SJCRH30 (cell line): ENCODE measurements around the gene LCLAT1. TPM values are rescaled to one million over a fixed set of nuclear protein-coding genes. Genes with fewer than 3 reads are reported as not detected.

Experiments
- DNase-seq, 2 experiments: peaks; one replicate each; pipeline ENCODE4 v3.0.0-alpha.2; 2015 to 2020
- H3K27ac ChIP-seq: fragments of 250-450 bp; sonication (Bioruptor Pico); 2 replicates; pipeline ENCODE4 v1.5.1; 2020; ENCODE audit warnings: mild to moderate bottlenecking, moderate library complexity
- H3K27me3 ChIP-seq: fragments of 250-450 bp; sonication (Bioruptor Pico); 2 replicates; pipeline ENCODE4 v1.5.1; 2020; ENCODE audit warnings: mild to moderate bottlenecking, moderate library complexity
- H3K36me3 ChIP-seq: fragments of 250-450 bp; sonication (Bioruptor Pico); 2 replicates; pipeline ENCODE4 v1.5.1; 2020; ENCODE audit warnings: mild to moderate bottlenecking, moderate library complexity
- H3K4me1 ChIP-seq: fragments of 250-450 bp; sonication (Bioruptor Pico); 2 replicates; pipeline ENCODE4 v1.5.1; 2020; ENCODE audit warnings: mild to moderate bottlenecking, moderate library complexity
- H3K4me3 ChIP-seq: fragments of 250-450 bp; sonication (Bioruptor Pico); 2 replicates; pipeline ENCODE4 v1.5.1; 2020; ENCODE audit warnings: mild to moderate bottlenecking, moderate library complexity
- H3K9me3 ChIP-seq: fragments of 250-450 bp; sonication (Bioruptor Pico); replicated peaks from 2 replicates; pipeline ENCODE4 v1.5.1; 2020; ENCODE audit warnings: mild to moderate bottlenecking, moderate library complexity
- total RNA-seq: library from RNA; depleted of rRNA; stranded (reverse); fragments of >200 nt; shearing (Covaris generic); gene quantifications from 2 replicates; pipeline ENCODE4 v1.2.3, GENCODE V29; 2014

LCLAT1 gene
- total RNA-seq, 1 experiment from 2014 or later, result 35.9 TPM

DNA sequence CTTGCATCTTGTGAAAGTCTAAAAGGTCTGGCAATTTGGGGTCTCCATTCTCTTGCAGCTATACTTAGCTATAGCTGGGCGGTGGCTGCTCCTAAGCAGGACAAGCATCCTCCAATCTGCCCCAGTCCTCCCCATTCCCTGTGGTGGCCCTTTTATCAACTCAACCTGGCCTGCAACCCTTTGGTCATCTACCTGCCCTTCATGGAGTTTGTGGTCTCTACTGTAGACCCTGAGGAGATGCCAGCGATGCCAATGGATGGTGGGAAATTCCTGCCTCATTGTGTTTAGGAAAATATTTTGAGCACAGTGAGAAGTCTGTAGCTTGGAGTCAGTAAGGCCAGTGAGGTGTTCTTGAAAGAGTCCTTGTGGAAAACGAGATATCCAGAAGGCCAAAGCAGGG is 216.8 kb downstream of the LCLAT1 start:
- H3K4me1 ChIP-seq, result peaks cover 25% of the 10 kb centered on the region
- H3K36me3 ChIP-seq, result no peaks in the 10 kb centered on the region
- no peaks in the 10 kb centered on the region for H3K27me3 ChIP-seq
- no peak overlapping the region for H3K4me3 ChIP-seq
- H3K9me3 ChIP-seq, result no peaks in the 10 kb centered on the region
- no peak for DNase-seq
- no peak overlapping the region for H3K27ac ChIP-seq

- Histone ChIP-seq H3K4me3 (0 out of 2 replicates have a peak overlapping the region, but pooled peaks have one; percentile 11), H3K9me3 (no peaks in the 10 kb centered on the region), H3K27ac (peak overlapping the region; percentile 86), H3K4me1 (peaks cover 25% of the 10 kb centered on the region), H3K27me3 (no peaks in the 10 kb centered on the region), H3K36me3 (no peaks in the 10 kb centered on the region)
- DNase-seq, result peak; percentile 86 to 88
These were observed 217.8 kb downstream of the LCLAT1 start for GRCh38 chr2:30664761-30665358.

- Histone ChIP-seq H3K4me1 (peaks cover 25% of the 10 kb centered on the region), H3K4me3 (no peak overlapping the region), H3K27ac (peak overlapping the region; percentile 86), H3K36me3 (no peaks in the 10 kb centered on the region), H3K9me3 (peaks cover 5% of the 10 kb centered on the region), H3K27me3 (no peaks in the 10 kb centered on the region)
- no peak for DNase-seq
These were observed 218.8 kb downstream of the LCLAT1 start for GRCh38 chr2:30665761-30666265.

- Histone ChIP-seq H3K36me3 (no peaks in the 10 kb centered on the region), H3K4me1 (peaks cover 25% of the 10 kb centered on the region), H3K4me3 (no peak overlapping the region), H3K27me3 (no peaks in the 10 kb centered on the region), H3K9me3 (peaks cover 5% of the 10 kb centered on the region), H3K27ac (peak overlapping the region; percentile 86; the same call in 1 of the 2 replicates)
- peak in 1 of 2 experiments; percentile 46 for DNase-seq
These were observed 219.3 kb downstream of the LCLAT1 start for GRCh38 chr2:30666266-30666874.

- H3K4me3 ChIP-seq, result no peak overlapping the region
- no peaks in the 10 kb centered on the region for H3K27me3 ChIP-seq
- peaks cover 8% of the 10 kb centered on the region for H3K9me3 ChIP-seq
- no peaks in the 10 kb centered on the region for H3K36me3 ChIP-seq
- no peak overlapping the region for H3K27ac ChIP-seq
- DNase-seq, result peak in 1 of 2 experiments; percentile 12
- peaks cover 13% of the 10 kb centered on the region for H3K4me1 ChIP-seq
These were observed 223.4 kb downstream of the LCLAT1 start for GRCh38 chr2:30670453-30670852.

- Histone ChIP-seq H3K9me3 (peaks cover 8% of the 10 kb centered on the region), H3K4me1 (no peaks in the 10 kb centered on the region), H3K4me3 (no peak overlapping the region), H3K27ac (no peak overlapping the region), H3K36me3 (no peaks in the 10 kb centered on the region), H3K27me3 (no peaks in the 10 kb centered on the region)
- no peak for DNase-seq
These were observed 226.1 kb downstream of the LCLAT1 start for GRCh38 chr2:30673127-30673526.

- no peaks in the 10 kb centered on the region; the same call in 1 of the 2 replicates for H3K4me1 ChIP-seq
- no peaks in the 10 kb centered on the region for H3K36me3 ChIP-seq
- 0 out of 2 replicates have a peak, but pooled peaks cover 3% of the 10 kb centered on the region for H3K9me3 ChIP-seq
- no peaks in the 10 kb centered on the region for H3K27me3 ChIP-seq
- DNase-seq, result peak; percentile 35 to 48
- no peak overlapping the region for H3K27ac ChIP-seq
- H3K4me3 ChIP-seq, result no peak overlapping the region
These were observed 228.7 kb downstream of the LCLAT1 start for GRCh38 chr2:30675758-30676157.

DNA sequence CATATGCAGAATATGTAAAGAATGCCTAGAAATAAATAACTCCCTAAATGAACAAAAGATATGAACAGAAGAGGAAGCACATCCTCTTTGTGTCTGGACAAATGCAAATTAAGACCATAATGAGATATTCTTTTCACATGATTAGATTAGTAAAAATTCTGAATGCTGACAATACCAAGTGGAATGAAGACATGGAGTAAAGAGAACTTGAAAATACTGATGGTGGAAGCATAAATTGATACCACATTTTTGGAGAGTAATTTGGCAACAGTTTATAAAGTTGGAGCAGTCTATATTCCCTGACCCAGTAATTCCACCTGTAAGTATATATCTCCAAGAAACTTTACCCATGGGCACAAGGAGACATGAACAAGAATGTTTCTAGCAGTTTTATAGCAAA is 230.2 kb downstream of the LCLAT1 start:
- Histone ChIP-seq H3K27me3 (no peaks in the 10 kb centered on the region; the same call in 1 of the 2 replicates), H3K36me3 (no peaks in the 10 kb centered on the region), H3K9me3 (0 out of 2 replicates have a peak, but pooled peaks cover 3% of the 10 kb centered on the region), H3K4me1 (no peaks in the 10 kb centered on the region; the same call in 1 of the 2 replicates), H3K4me3 (no peak overlapping the region), H3K27ac (no peak overlapping the region)
- DNase-seq, result no peak

DNA sequence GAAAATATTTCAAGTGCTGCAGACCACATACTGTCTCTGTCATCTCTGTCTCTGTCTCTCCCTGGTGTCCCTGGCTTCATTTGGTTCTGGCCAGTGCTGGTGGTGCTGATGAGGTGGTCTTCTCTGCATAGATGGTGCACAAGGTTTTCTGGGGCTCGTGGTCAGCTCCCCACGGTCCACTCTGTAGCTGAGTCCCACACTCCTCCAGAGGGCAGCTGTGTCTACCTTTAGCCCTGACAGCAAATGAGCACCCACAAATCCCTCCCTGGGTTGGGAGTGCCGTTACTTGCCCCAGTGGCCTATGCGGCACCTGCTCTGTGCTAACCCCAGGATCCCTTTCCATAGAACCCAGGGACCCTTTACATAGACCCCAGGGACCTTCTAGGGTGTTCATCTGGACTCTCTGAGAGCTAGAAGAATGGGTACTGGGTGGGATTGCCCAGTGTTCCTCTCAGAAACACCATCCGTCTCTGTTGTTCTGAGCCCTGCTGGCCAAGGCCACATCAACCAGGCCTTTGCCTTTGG is 230.9 kb downstream of the LCLAT1 start:
- Histone ChIP-seq H3K27ac (no peak overlapping the region), H3K9me3 (no peaks in the 10 kb centered on the region), H3K27me3 (no peaks in the 10 kb centered on the region; the same call in 1 of the 2 replicates), H3K36me3 (no peaks in the 10 kb centered on the region), H3K4me3 (no peak overlapping the region), H3K4me1 (no peaks in the 10 kb centered on the region; the same call in 1 of the 2 replicates)
- peak in 1 of 2 experiments; percentile 0 for DNase-seq

DNA sequence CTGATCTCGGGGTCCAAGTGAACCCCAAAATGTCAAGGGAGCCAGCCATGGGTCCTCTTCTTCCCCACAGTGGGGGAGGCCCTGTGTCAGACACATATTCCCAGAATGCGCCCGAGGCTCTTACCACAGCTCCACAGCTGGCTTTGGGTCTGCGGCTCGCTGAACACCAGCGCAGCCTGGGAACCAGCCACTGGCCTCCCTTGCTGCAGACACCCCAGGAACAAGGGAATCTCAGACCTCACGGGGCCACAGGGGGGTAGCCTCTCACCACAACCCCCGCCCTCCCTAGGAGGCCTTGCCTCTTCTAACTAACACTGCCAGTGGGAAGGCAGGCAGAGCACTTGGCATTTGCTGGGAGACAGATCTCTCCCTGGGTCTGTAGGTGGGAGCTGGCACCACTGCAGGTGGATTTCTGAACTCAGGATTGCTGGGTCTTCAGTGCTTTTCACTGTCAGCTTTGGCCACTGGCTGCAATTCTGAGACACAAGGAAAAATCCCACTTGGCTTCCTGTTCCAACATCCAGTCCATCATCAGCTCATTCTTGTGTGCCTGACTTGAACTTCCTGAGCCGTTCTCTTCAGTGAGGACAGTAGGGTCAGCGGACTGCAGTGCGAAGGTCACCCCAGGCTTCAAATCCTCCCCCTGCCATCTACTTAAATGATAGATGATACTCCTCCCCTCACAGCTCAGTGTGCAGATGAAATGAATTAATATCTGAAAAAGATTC is 231.5 kb downstream of the LCLAT1 start:
- Histone ChIP-seq H3K27ac (no peak overlapping the region), H3K27me3 (no peaks in the 10 kb centered on the region; the same call in 1 of the 2 replicates), H3K4me1 (no peaks in the 10 kb centered on the region; the same call in 1 of the 2 replicates), H3K36me3 (no peaks in the 10 kb centered on the region), H3K4me3 (no peak overlapping the region), H3K9me3 (no peaks in the 10 kb centered on the region)
- peak in 1 of 2 experiments; percentile 3 for DNase-seq

GRCh38 chr2:30679426-30680088 is 232.5 kb downstream of the LCLAT1 start:
- Histone ChIP-seq H3K9me3 (no peaks in the 10 kb centered on the region), H3K36me3 (no peaks in the 10 kb centered on the region), H3K4me3 (no peak overlapping the region), H3K27me3 (no peaks in the 10 kb centered on the region; the same call in none of the 2 replicates), H3K27ac (no peak overlapping the region), H3K4me1 (no peaks in the 10 kb centered on the region; the same call in 1 of the 2 replicates)
- peak; percentile 51 to 55 for DNase-seq

DNA sequence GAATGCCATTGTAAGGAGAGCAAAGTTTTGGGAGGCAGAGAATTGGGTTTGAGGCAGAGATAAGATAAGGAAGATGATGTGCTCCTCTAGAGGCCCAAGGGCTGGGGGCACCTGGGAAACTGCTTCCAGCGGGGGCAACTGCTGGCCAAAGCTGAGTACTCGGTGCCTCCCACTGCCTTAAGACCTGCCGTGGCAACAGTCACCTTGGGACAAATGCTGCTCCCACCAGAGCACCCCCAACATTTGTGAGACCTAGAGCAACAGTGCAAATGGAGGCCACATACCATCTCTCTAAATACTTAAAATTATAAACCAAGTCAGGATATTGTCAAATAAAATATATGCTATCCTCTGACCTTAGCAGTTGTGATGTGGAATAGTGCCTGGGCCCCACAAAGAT is 233.1 kb downstream of the LCLAT1 start:
- no peaks in the 10 kb centered on the region for H3K9me3 ChIP-seq
- H3K36me3 ChIP-seq, result no peaks in the 10 kb centered on the region
- no peak overlapping the region for H3K27ac ChIP-seq
- no peak overlapping the region for H3K4me3 ChIP-seq
- H3K4me1 ChIP-seq, result no peaks in the 10 kb centered on the region; the same call in 1 of the 2 replicates
- H3K27me3 ChIP-seq, result no peaks in the 10 kb centered on the region; the same call in none of the 2 replicates
- DNase-seq, result peak in 1 of 2 experiments; percentile 0

DNA sequence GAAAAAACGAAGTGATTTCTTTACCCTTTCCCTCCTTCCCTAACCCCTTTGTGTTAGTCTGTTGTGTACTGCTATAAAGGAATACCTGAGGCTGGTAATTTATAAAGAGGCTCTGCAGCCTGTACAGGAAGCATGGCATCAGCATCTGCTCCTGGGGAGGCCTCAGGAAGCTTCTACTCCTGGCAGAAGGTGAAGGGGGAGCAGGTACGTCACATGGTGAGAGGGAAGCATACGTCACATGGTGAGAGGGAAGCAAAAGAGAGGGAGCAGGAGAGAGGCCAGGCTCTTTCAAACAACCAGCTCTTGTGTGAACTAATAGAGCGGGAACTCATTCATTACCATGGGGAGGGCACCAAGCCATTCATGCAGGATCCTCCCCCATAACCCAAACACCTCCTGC is 234.0 kb downstream of the LCLAT1 start:
- Histone ChIP-seq H3K4me3 (no peak overlapping the region), H3K4me1 (no peaks in the 10 kb centered on the region; the same call in 1 of the 2 replicates), H3K9me3 (no peaks in the 10 kb centered on the region), H3K27me3 (no peaks in the 10 kb centered on the region; the same call in none of the 2 replicates), H3K27ac (no peak overlapping the region), H3K36me3 (no peaks in the 10 kb centered on the region)
- DNase-seq, result peak in 1 of 2 experiments; percentile 0
